Measurements from ENCODE around the gene CREB1.
"Not testable (repeated sequence)": the region's sequence is repeated elsewhere in the genome, so short reads cannot be mapped to it uniquely, and the experiment has no call there.

CREB1 gene

GRCh38 chr2:207617011-207617671 is 87.4 kb downstream of the CREB1 start:
- peak; percentile 84 for DNase-seq (ENCODE audit: low spot score)

DNA sequence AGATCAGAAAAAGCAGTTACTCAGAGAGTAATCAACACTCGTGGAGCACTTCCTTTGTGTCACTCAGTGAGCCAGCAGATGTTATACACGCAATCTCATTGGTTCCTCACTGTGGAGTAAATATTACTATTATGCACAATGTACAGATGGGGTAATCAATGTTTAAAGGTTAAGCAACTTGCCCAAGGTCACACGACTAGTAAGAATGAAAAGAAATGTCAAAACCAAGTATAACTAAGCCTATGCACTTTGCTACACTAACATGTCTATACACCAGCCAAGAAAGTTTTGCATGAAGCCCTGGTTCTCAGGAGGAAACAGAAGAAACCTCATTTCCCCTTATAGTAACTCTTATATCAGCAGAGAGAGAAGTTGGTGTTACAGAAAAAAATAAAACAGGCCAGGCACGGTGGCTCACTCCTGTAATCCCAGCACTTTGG is 90.0 kb downstream of the CREB1 start:
- no peak for DNase-seq (ENCODE audit: low spot score)

- DNase-seq (ENCODE audit: low spot score): no peak
These were observed 91.8 kb downstream of the CREB1 start for GRCh38 chr2:207621501-207622039.

GRCh38 chr2:207624185-207625013 is 94.6 kb downstream of the CREB1 start:
- DNase-seq (ENCODE audit: low spot score): peak; percentile 57

- DNase-seq (ENCODE audit: low spot score): peak; percentile 89
These were observed 95.5 kb downstream of the CREB1 start, which contains the start of gene METTL21A for GRCh38 chr2:207625014-207625907. METTL21A (minus strand) TSS chr2:207625394; CDS start chr2:207624375, 1,019 bp downstream.

GRCh38 chr2:207629553-207629952 is 99.8 kb downstream of the CREB1 start:
- DNase-seq (ENCODE audit: low spot score): no peak

- no peak for DNase-seq (ENCODE audit: low spot score)
These were observed 100.7 kb downstream of the CREB1 start for GRCh38 chr2:207630491-207630890.

DNA sequence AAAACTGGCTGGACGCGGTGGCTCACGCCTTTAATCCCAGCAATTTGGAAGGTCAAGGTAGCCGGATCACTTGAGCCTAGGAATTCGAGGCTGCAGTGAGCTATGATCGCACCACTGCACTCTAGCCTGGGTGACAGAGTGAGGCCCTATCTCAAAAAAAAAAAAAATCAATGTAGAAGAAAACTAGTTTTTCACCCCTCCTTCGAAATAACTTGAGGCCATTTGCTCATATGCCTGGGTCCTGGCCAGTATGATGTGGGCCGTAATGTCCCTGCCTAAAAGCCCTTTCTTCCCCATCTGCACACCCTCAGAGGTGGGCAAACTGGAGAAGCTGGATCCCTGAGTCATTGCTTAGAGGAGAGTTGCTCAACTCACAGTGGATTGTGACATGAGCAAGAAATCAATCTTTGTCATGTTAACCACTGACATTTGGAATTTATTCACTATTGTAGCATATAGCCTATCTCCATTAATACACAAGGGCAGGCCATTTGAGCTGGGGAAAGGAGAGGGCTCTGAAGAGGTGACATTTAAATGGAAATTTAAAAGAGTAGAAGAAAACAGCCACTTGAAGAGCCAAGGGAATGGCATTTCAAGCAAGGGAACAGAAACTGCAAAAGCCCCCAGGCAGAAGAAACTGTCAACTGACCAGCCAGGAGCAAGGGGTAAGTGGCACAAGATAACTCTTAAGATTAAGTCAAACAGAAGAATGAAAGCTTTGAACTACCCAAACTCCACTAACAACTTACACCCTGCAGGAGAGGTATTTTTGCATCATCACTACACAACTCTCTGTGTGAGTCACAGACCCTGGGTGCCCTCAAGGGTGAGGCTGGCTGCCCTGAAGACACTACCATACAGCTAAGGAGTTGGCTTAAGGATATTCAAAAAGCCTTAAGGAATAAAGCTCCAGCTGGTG is 103.1 kb downstream of the CREB1 start:
- DNase-seq (ENCODE audit: low spot score): peak; percentile 39

DNA sequence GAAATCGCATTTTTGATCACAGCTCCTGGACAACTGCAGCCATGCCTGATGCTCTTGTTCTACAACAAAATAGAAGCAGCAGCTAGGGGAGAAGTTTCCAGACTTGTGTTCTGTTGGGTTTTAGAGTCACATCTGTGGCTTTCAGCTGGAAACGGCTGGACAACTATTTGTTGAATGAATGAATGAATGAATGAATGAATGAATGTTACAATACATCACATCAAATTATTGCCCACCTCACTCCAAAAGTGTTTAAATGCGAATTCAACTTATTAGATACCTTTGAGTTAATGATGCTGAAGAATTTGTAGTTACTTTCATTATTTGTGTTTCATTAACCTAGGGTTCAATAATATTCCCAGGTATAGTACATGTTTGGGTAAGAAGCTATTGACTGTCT is 103.9 kb downstream of the CREB1 start:
- DNase-seq (ENCODE audit: low spot score): no peak

DNA sequence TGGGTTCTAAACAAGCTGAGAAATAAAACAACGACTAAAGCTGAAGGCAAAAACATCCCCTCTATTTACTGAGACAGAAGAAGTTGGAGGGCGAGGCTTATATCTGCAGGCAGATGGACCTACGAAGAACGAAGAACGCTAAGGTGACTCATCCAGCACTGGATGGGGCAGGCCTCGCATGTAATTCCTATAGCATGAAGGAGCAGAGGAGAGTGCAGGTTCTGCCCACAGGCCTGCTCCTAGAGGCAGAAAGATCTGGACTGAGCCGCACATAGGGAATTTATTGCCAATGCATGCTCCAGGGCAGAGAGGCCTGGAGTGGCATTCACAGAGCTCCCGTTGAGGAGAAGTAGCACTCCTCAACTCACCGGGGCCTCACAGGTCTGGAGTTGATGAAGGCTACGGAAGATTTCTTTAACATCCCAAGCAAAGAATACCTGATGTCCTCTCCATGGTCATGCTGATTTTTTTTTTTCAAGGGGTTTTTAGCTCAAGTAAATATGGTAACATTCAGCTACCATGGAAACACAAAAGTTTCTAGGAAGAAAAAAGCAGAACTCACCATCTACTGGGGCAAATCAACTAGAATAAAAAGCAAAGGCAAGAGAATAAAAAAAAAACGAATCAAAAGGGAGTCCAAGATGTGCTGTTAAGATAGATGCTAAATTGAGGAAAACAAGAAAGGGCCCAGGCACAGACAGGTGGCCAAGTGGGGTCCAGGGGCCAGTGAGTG is 105.9 kb downstream of the CREB1 start:
- no peak for DNase-seq (ENCODE audit: low spot score)

DNA sequence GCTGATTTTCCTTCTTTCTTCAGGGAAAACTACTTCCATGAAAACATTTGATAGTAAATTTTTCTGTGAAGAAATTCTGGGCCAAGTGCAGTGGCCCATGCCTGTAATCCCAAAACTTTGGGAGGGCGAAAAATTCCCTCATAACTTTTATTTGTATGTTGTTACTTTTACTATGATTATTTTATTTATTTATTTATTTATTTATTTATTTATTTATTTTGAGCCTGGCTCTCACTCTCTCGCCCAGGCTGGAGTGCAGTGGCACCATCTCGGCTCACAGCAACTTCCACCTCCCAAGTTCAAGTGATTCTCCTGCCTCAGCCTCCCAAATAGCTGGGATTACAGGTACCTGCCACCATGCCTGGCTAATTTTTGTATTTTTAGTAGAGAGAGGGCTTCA is 109.5 kb downstream of the CREB1 start:
- DNase-seq (ENCODE audit: low spot score): not testable (repeated sequence)

GRCh38 chr2:207640160-207640559 is 110.4 kb downstream of the CREB1 start:
- DNase-seq (ENCODE audit: low spot score): no peak

DNA sequence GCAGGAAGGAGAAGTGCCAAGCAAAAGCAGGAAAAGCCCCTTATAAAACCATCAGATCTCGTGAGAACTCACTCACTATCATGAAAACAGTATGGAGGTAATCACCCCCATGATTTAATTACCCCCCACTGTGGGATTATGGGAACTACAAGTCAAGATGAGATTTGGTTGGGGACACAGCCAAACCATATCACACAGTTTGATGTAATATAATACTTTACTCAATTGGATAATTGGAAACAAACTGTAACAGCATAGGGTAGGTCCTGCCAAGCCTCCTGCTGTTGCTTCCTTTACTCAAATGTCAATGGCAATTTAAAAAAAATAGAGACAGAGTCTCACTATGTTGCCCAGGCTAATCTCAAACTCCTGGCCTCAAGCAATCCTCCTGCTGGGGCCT is 110.9 kb downstream of the CREB1 start:
- no peak for DNase-seq (ENCODE audit: low spot score)

DNA sequence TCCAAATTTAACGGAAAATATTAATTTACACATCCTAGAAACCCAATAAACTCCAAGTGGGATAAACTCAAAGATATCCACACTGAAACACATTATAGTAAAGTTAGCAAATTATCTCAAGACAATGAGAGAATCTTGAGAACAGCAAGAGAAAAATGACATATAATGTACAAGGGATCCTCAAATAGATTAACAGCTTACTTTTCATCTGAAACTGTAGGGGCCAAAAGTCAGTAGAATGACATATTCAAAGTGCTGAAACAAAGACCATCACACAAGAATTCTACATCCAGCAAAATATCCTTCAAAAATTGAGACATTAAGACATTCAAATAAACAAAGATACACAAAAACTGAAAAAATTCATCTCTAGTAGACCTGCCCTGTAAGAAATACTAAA is 114.1 kb downstream of the CREB1 start:
- DNase-seq (ENCODE audit: low spot score): no peak

DNA sequence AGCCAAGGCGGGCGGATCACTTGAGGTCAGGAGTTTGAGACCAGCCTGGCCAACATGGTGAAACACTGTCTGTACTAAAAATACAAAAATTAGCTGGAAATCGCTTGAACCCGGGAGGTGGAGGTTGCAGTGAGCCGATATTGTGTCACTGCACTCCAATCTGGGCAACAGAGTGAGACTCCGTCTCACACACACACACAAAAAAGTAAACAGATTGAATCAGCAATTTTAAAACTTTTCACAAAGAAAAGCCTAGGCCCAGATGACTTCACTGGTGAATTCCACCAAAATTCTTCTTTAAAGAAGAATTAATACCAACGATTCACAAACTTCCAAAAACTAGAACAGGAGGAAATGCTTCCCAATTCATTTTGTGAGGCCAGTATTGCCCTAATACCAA is 116.8 kb downstream of the CREB1 start:
- not testable (repeated sequence) for DNase-seq (ENCODE audit: low spot score)
